Liver (tissue), 9 donors: ENCODE results near the gene BCL2L11. TPM values are rescaled to one million over a fixed set of nuclear protein-coding genes. Genes with fewer than 3 reads are reported as not detected.

Experiments
- DNase-seq: peaks from one replicate; pipeline ENCODE4 v3.0.0-alpha.2; 2017; ENCODE audit warnings: low spot score
- H3K27ac ChIP-seq, 2 donors: one replicate each; pipeline ENCODE4 v1.7.0; 2013; ENCODE audit warnings: inconsistent platforms in 2 of 2, low read length in 2 of 2, control low read depth in 1 of 2, low read depth in 1 of 2, mild to moderate bottlenecking in 1 of 2
- H3K27me3 ChIP-seq, 4 donors: one replicate each; pipeline versions ENCODE4 v1.6.1 to v1.7.0; 2013; ENCODE audit warnings: low read length in 3 of 4, inconsistent platforms in 1 of 4, mild to moderate bottlenecking in 1 of 4, moderate library complexity in 1 of 4; ENCODE audit not compliant: control insufficient read depth in 4 of 4, insufficient read depth in 4 of 4
- H3K36me3 ChIP-seq, 4 donors: one replicate each; pipeline versions ENCODE4 v1.6.1 to v1.7.0; 2013; ENCODE audit warnings: low read length in 3 of 4, mild to moderate bottlenecking in 3 of 4, low read depth in 1 of 4, moderate library complexity in 1 of 4; ENCODE audit not compliant: control insufficient read depth in 4 of 4, insufficient read depth in 3 of 4
- H3K4me1 ChIP-seq, 4 donors: one replicate each; pipeline versions ENCODE4 v1.6.1 to v1.7.0; 2013; ENCODE audit warnings: low read length in 3 of 4, mild to moderate bottlenecking in 3 of 4, moderate library complexity in 1 of 4; ENCODE audit not compliant: control insufficient read depth in 4 of 4, insufficient read depth in 4 of 4
- H3K4me3 ChIP-seq, 3 donors: one replicate each; pipeline versions ENCODE4 v1.6.1 to v1.7.0; 2013; ENCODE audit warnings: low read length in 3 of 3, control low read depth in 1 of 3, low read depth in 1 of 3, mild to moderate bottlenecking in 1 of 3
- H3K9ac ChIP-seq, 2 donors: one replicate each; pipeline ENCODE4 v1.7.0; 2013; ENCODE audit warnings: low read length in 2 of 2, mild to moderate bottlenecking in 2 of 2, moderate library complexity in 2 of 2, control low read depth in 1 of 2, low read depth in 1 of 2
- H3K9me3 ChIP-seq, 4 donors: one replicate each; pipeline versions ENCODE4 v1.6.1 to v1.7.0; 2013; ENCODE audit warnings: low read length in 3 of 4; ENCODE audit not compliant: control insufficient read depth in 4 of 4
- EGR1 ChIP-seq, 2 donors: IDR thresholded peaks; 2 replicates each; pipeline ENCODE4 v1.6.1; 2016 to 2018; ENCODE audit warnings: antibody characterized with exemption in 2 of 2, low read depth in 2 of 2
- FOXA1 ChIP-seq: IDR thresholded peaks from 2 replicates; pipeline ENCODE4 v1.6.1; 2016; ENCODE audit warnings: antibody characterized with exemption
- FOXA2 ChIP-seq: IDR thresholded peaks from 2 replicates; pipeline ENCODE4 v1.6.1; 2016; ENCODE audit warnings: antibody characterized with exemption
- GABPA ChIP-seq, 2 donors: IDR thresholded peaks in 1 of 2; conservative IDR thresholded peaks in 1 of 2; 2 replicates each; pipeline ENCODE4 v1.6.1; 2016; ENCODE audit warnings: antibody characterized with exemption in 2 of 2, mild to moderate bottlenecking in 1 of 2, moderate library complexity in 1 of 2
- HNF4A ChIP-seq, 2 donors: conservative IDR thresholded peaks; 2 replicates each; pipeline ENCODE4 v1.6.1; 2016; ENCODE audit warnings: antibody characterized with exemption in 2 of 2, mild to moderate bottlenecking in 2 of 2
- HNF4G ChIP-seq: IDR thresholded peaks from 2 replicates; pipeline ENCODE4 v1.6.1; 2016; ENCODE audit warnings: antibody characterized with exemption
- JUND ChIP-seq, 2 donors: IDR thresholded peaks; 2 replicates each; pipeline ENCODE4 v1.6.1; 2016; ENCODE audit warnings: antibody characterized with exemption in 2 of 2
- MAX ChIP-seq: IDR thresholded peaks from 2 replicates; pipeline ENCODE4 v1.6.1; 2016; ENCODE audit warnings: antibody characterized with exemption
- NR2F2 ChIP-seq: IDR thresholded peaks from 2 replicates; pipeline ENCODE4 v1.6.1; 2016; ENCODE audit warnings: antibody characterized with exemption
- RAD21 ChIP-seq, 2 donors: IDR thresholded peaks; 2 replicates each; pipeline ENCODE4 v1.6.1; 2016; ENCODE audit warnings: antibody characterized with exemption in 2 of 2, mild to moderate bottlenecking in 2 of 2
- RXRA ChIP-seq, 2 donors: IDR thresholded peaks; 2 replicates each; pipeline ENCODE4 v1.6.1; 2017 to 2018; ENCODE audit warnings: antibody characterized with exemption in 2 of 2, mild to moderate bottlenecking in 1 of 2
- SP1 ChIP-seq: IDR thresholded peaks from 2 replicates; pipeline ENCODE4 v1.6.1; 2018; ENCODE audit warnings: antibody characterized with exemption, mild to moderate bottlenecking
- TAF1 ChIP-seq: conservative IDR thresholded peaks from 2 replicates; pipeline ENCODE4 v1.6.1; 2016; ENCODE audit warnings: antibody characterized with exemption, mild to moderate bottlenecking
- YY1 ChIP-seq: IDR thresholded peaks from 2 replicates; pipeline ENCODE4 v1.6.1; 2016; ENCODE audit warnings: antibody characterized with exemption, mild to moderate bottlenecking
- ZBTB33 ChIP-seq: IDR thresholded peaks from 2 replicates; pipeline ENCODE4 v1.6.1; 2016; ENCODE audit warnings: antibody characterized with exemption
- WGBS: extraction: QIAGEN DNeasy Blood & Tissue Kit; methylation state at CpG from one replicate; pipeline ENCODE4 v1.1.7; 2013; 5-methylcytosine and 5-hydroxymethylcytosine counted together
- polyA plus RNA-seq, 2 donors: library from polyadenylated mRNA; stranded (reverse) in 1 of 2; unstranded in 1 of 2; fragments of 200-250 nt in 1 of 2; fragments of >200 nt in 1 of 2; fragmentation: Nextera tagmentation in 1 of 2; extraction: Ambion mirVana in 1 of 2; gene quantifications; one replicate each; pipeline versions ENCODE4 v1.2.1 to v1.2.3, GENCODE V29; 2013 to 2015
- total RNA-seq, 2 donors: library from RNA; depleted of rRNA; stranded (reverse); fragments of >200 nt; gene quantifications; one replicate each; pipeline ENCODE4 v1.2.3, GENCODE V29; 2014
- TF ChIP-seq, protein P1 (sequence below): fragments of 150-350 bp; IDR thresholded peaks from 2 replicates; pipeline ENCODE4 v1.5.1; 2017; ENCODE audit warnings: improper control_type of control experiment, low read depth, low read length; ENCODE audit not compliant: missing input control
- TF ChIP-seq, protein P2 (sequence below): IDR thresholded peaks from 2 replicates; pipeline ENCODE4 v1.6.1; 2016; ENCODE audit warnings: antibody characterized with exemption, mild to moderate bottlenecking
- TF ChIP-seq, protein P3 (sequence below): IDR thresholded peaks from 2 replicates; pipeline ENCODE4 v1.6.1; 2016; ENCODE audit warnings: antibody characterized with exemption
- donor health status: healthy.
- donor health status: healthy.
- donor health status: healthy.
- donor health status: healthy.
- donor health status: healthy.

The BCL2L11 gene
- total and polyA plus RNA-seq, 4 donors, result 5.0 to 19.5 (median 12.2) TPM

DNA sequence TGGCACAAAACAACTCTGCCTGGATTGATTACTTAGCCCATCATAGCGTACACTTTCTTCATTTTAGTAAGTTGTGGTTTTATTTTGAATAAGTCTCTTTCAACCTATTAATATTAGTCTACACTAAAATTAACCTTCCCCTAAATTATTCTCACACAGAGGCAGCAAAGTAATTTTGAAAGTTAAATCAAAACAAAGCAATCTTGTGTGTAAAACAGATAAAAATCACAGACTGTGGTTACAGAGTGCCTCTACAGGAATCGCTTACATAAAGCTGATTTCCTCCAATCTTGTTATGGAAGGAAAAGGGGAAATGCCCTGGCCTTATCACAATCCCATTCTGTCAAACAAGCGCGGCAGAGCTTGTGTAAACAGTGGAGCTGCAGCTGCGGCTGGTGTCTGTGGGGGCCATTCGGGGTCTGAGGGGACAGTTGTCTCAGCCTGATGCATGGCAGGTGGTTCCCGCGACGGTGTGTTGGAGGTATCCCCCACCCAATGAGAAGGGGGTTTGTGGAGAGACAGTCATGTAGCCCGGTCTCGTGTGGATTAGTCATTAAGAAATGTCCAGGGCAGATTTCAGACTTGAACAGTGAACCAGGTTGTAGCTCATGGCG lies 42.1 kb downstream of the BCL2L11 start:
- H3K27ac ChIP-seq, result peak overlapping the region in 1 of 2 donors; percentile 1
- TF ChIP-seq ZBTB33, result no peak
- TF ChIP-seq, protein P1, sequence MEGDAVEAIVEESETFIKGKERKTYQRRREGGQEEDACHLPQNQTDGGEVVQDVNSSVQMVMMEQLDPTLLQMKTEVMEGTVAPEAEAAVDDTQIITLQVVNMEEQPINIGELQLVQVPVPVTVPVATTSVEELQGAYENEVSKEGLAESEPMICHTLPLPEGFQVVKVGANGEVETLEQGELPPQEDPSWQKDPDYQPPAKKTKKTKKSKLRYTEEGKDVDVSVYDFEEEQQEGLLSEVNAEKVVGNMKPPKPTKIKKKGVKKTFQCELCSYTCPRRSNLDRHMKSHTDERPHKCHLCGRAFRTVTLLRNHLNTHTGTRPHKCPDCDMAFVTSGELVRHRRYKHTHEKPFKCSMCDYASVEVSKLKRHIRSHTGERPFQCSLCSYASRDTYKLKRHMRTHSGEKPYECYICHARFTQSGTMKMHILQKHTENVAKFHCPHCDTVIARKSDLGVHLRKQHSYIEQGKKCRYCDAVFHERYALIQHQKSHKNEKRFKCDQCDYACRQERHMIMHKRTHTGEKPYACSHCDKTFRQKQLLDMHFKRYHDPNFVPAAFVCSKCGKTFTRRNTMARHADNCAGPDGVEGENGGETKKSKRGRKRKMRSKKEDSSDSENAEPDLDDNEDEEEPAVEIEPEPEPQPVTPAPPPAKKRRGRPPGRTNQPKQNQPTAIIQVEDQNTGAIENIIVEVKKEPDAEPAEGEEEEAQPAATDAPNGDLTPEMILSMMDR, result no peak
- TF ChIP-seq NR2F2, result no peak
- TF ChIP-seq FOXA2, result peak; percentile 68
- TF ChIP-seq FOXA1, result no peak
- TF ChIP-seq HNF4G, result no peak
- no peak for TF ChIP-seq JUND (IDR thresholded peaks at IDR 0.05)
- TF ChIP-seq, protein P2, sequence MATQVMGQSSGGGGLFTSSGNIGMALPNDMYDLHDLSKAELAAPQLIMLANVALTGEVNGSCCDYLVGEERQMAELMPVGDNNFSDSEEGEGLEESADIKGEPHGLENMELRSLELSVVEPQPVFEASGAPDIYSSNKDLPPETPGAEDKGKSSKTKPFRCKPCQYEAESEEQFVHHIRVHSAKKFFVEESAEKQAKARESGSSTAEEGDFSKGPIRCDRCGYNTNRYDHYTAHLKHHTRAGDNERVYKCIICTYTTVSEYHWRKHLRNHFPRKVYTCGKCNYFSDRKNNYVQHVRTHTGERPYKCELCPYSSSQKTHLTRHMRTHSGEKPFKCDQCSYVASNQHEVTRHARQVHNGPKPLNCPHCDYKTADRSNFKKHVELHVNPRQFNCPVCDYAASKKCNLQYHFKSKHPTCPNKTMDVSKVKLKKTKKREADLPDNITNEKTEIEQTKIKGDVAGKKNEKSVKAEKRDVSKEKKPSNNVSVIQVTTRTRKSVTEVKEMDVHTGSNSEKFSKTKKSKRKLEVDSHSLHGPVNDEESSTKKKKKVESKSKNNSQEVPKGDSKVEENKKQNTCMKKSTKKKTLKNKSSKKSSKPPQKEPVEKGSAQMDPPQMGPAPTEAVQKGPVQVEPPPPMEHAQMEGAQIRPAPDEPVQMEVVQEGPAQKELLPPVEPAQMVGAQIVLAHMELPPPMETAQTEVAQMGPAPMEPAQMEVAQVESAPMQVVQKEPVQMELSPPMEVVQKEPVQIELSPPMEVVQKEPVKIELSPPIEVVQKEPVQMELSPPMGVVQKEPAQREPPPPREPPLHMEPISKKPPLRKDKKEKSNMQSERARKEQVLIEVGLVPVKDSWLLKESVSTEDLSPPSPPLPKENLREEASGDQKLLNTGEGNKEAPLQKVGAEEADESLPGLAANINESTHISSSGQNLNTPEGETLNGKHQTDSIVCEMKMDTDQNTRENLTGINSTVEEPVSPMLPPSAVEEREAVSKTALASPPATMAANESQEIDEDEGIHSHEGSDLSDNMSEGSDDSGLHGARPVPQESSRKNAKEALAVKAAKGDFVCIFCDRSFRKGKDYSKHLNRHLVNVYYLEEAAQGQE, result no peak
- TF ChIP-seq SP1, result peak; percentile 30
- no peak for TF ChIP-seq EGR1 (IDR thresholded peaks at IDR 0.05; ENCODE audit: low read depth in 2 of 2)
- TF ChIP-seq GABPA (IDR thresholded peaks at IDR 0.05 in 1 of 2, conservative IDR thresholded peaks at IDR 0.05 in 1 of 2), result no peak
- TF ChIP-seq MAX, result no peak
- TF ChIP-seq RAD21 (IDR thresholded peaks at IDR 0.05), result peak in 1 of 2 donors; percentile 29
- peak in 1 of 2 donors; percentile 22 for TF ChIP-seq RXRA (IDR thresholded peaks at IDR 0.05)
- TF ChIP-seq YY1, result no peak
- TF ChIP-seq, protein P3, sequence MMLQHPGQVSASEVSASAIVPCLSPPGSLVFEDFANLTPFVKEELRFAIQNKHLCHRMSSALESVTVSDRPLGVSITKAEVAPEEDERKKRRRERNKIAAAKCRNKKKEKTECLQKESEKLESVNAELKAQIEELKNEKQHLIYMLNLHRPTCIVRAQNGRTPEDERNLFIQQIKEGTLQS, result no peak
- no peak for TF ChIP-seq TAF1
- TF ChIP-seq HNF4A (conservative IDR thresholded peaks at IDR 0.05), result peak in 1 of 2 donors; percentile 9
- peaks cover 6 to 39% (median 25%) of the 10 kb centered on the region in 4 donors for H3K36me3 ChIP-seq
- no peak overlapping the region for H3K4me3 ChIP-seq
- DNase-seq, result no peak
- peaks cover 11 to 37% (median 28%) of the 10 kb centered on the region in 4 donors for H3K4me1 ChIP-seq
- H3K27me3 ChIP-seq, result no peaks in the 10 kb centered on the region
- H3K9me3 ChIP-seq, result no peaks in the 10 kb centered on the region
- H3K9ac ChIP-seq, result no peak overlapping the region
- 31% methylated on average over 12 of the region's 12 CpGs for WGBS
